SW 1271 (cell line): ENCODE data around the gene MZT2A.
"Not testable (repeated sequence)": the region's sequence is repeated elsewhere in the genome, so short reads cannot be mapped to it uniquely, and the experiment has no call there.

Experiments
- DNase-seq, 2 experiments: peaks; one replicate each; lab custom pipeline; 2025; lab: John Stamatoyannopoulos, UW

MZT2A gene

DNA sequence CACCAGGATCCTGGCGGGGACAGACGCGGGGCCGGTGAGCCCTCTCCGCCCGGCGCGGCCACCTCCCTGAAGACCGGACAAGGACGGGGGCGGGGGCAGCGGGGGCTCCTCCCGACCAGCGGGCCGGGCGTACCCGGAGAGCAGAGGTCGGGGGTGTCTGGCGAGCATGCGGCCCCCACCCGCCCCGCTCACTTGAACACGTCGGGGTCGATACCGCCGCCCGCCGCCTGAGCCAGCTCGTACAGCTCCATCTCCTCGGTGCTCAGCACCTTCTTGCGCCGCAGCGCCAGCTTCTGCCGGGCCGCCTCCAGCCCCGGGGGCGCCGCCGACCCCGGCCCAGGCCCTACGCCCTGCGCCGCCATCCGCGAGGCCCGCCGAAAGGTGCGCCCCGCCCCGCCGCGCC lies at the start of gene MZT2A:
TSS of gene MZT2A (minus strand) at position 383 of the 403 bp plus-strand sequence. CDS start at position 362, 21 bp downstream.
- not testable (repeated sequence) for DNase-seq

- DNase-seq = not testable (repeated sequence)
Measured at GRCh38 chr2:131538856-131539255, 46.7 kb upstream of the MZT2A start.

DNA sequence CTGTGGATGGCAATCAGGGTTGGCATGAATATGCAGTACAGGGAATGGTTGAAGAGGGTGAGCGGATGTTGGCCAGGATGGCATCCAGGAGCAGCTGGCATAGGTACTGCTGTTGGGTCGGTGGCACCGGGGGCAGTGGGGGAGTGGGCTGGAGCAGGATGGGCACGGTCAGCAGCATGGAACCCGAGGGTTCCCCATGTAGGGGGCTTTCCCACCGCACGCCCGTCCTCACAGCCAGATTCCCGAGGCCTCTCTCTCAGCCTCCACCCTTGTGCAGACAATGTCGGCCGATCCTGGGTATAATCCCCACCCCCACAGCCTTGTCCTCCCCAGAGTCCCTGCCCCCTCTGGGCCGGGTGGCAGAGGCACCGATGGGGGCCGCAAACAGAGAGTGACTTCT lies 44.6 kb upstream of the MZT2A start:
- not testable (repeated sequence) for DNase-seq

GRCh38 chr2:131535951-131536826 lies 44.0 kb upstream of the MZT2A start:
- DNase-seq = not testable (repeated sequence)

GRCh38 chr2:131535526-131535925 lies 43.3 kb upstream of the MZT2A start:
- no peak for DNase-seq

- DNase-seq = not testable (repeated sequence)
Measured at GRCh38 chr2:131534965-131535364, 42.8 kb upstream of the MZT2A start.

DNA sequence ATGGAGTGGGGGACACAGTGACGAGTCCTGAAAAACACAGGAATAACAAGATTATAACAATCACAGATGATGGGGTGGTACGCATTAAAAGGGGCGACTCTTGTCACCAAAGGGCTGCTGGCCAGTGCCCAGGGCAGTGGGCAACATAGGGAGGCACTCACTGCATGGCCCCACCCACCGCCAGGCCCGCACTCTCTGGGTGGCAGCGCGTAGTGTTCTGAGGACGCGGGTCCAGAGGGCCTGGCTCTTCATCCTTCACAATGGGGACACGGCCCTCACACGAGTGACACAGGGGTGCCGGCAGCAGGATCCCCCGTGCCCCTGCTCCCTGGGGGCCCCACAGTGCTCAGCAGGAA lies 42.1 kb upstream of the MZT2A start:
- DNase-seq = not testable (repeated sequence)

- not testable (repeated sequence) for DNase-seq
Measured at GRCh38 chr2:131533609-131534316, 41.6 kb upstream of the MZT2A start.

DNA sequence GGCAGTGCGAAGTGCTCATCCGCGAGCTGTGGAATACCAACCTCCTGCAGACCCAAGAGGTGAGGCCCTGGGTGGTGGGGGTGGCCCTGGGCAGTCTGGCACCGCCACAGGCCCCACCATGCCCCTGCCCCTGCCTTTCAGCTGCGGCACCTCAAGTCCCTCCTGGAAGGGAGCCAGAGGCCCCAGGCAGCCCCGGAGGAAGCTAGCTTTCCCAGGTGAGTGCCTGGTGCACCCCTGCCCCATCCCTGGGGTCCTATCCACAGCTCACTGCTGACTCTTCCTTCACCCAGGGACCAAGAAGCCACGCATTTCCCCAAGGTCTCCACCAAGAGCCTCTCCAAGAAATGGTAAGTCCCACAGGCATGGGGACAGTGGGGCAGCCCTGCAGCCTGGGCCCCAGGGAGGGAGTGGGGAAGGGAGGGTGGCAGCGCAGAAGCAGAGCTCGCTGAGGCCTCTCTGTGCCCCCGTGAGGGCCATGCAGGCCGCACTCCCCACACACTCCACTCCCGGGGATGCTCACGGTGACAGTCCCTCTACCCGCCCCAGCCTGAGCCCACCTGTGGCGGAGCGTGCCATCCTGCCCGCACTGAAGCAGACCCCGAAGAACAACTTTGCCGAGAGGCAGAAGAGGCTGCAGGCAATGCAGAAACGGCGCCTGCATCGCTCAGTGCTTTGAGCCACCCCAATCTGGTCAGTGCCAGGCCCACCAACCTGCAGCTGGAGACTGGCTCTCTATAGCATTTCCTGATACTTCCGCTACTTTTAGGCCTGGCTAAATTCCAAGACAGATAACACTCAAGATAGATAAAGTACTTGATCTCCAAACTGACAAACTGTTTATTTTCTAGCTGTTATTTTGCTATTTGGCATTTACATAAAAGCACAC lies 40.8 kb upstream of the MZT2A start:
- DNase-seq = not testable (repeated sequence)

DNA sequence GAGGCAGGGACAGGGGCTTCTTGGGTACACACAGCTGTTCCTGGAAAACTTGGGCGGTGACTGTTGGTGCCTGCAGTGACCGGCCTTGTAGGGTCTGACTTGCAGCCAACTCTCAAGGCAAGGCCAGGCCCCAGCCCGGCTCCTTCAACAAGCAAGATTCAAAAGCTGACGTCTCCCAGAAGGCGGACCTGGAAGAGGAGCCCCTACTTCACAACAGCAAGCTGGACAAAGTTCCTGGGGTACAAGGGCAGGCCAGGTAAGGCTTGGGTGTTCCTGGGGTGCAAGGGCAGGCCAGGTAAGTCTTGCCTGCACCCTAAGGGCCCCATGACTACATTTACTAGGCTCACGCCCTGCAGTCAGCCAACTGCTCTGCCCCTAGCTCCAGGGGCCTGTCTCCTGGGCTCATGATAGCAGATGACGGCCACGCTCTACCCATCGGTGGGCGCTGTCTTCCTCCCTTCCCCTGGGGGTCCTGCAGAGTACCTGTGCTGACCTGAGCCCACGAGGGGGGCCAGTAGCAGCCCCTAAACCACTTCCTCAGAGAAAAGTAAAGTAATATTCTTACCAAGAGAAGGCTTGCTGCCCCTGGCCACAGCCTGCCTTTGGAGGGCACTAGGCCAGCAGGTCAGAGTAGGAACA lies 39.5 kb upstream of the MZT2A start:
- DNase-seq = not testable (repeated sequence)

GRCh38 chr2:131530626-131531344 lies 38.6 kb upstream of the MZT2A start:
- not testable (repeated sequence) for DNase-seq

GRCh38 chr2:131529864-131530445 lies 37.8 kb upstream of the MZT2A start:
- not testable (repeated sequence) for DNase-seq

GRCh38 chr2:131528981-131529863 lies 37.0 kb upstream of the MZT2A start:
- not testable (repeated sequence) for DNase-seq

GRCh38 chr2:131527131-131528001 lies 35.2 kb upstream of the MZT2A start, which contains the start of gene CCDC74A:
Gene CCDC74A (plus strand): TSS chr2:131527888. CDS start chr2:131527971, 83 bp downstream.
- peak; percentile 82 to 88 for DNase-seq

DNA sequence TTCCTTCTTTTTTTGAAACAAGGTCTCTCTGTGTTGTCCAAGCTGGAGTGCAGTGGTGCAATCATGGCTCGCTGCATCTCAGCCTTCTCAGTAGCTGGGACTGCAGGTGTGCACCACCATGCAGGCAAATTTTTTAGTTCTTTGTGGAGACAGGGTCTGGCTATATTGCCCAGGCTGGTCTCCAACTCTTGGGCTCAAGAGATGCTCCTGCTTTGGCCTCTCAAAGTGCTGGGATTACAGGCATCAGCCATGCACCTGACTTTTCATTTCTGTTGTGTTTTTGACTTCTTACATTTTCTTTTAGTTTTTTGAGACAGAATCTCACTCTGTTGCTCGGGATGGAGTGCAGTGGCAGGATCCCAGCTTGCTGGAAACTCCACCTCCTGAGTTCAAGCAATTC lies 33.1 kb upstream of the MZT2A start:
- DNase-seq = not testable (repeated sequence)

- DNase-seq = no peak
Measured at GRCh38 chr2:131521961-131522781, 30.0 kb upstream of the MZT2A start.

- DNase-seq = not testable (repeated sequence)
Measured at GRCh38 chr2:131521524-131521923, 29.3 kb upstream of the MZT2A start.
